SH-SY5Y (cell line): ENCODE measurements around the gene ATP8B2.

Experiments
- GATA2 ChIP-seq: IDR thresholded peaks from 2 replicates; pipeline ENCODE4 v1.6.1; 2011; ENCODE audit warnings: mild to moderate bottlenecking, low read depth, low read length
- GATA3 ChIP-seq: IDR thresholded peaks from 2 replicates; pipeline ENCODE4 v1.6.1; 2011; ENCODE audit warnings: low read depth, mild to moderate bottlenecking, low read length, moderate library complexity

ATP8B2 gene

DNA sequence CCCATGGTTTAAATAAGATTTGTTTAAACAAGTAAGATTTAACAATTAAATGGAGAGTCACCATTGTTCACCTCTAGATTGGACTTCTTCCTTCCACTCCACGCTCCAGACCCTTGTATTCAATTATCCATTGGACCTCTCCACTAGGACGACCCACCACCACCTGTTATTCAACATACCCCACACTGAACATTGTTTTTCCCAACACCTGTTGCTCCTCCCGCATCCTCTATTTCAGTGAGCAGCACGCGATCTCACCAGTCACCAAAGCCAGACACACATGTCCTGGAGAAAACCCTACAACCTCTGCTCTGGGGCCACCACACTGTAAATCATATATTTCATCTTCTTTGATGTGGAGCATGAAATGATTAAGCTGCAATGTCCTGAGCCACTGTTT lies 28.6 kb downstream of the ATP8B2 start:
- TF ChIP-seq GATA3, result no peak
- TF ChIP-seq GATA2, result no peak

DNA sequence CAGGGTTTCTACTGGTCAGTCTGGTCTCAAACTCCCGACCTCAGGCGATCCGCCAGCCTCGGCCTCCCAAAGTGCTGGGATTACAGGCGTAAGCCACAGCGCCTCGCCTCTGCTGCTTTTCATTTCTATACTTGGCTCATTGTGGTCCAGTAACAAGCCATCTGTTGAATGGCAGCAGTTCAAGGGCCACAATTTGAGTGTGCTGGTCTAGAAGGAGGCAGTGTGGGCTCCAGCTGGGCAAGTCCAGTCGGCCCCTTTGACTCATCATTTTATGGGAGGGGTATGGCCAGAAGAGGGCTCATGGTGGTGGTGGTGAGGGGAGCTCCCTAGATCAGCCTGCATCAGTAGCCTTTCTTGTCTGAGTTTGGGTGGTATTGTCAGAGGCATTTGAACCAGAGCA lies 33.2 kb downstream of the ATP8B2 start:
- TF ChIP-seq GATA2, result no peak
- TF ChIP-seq GATA3, result no peak

GRCh38 chr1:154360288-154360687 lies 35.0 kb downstream of the ATP8B2 start:
- TF ChIP-seq GATA3, result no peak
- TF ChIP-seq GATA2, result no peak

DNA sequence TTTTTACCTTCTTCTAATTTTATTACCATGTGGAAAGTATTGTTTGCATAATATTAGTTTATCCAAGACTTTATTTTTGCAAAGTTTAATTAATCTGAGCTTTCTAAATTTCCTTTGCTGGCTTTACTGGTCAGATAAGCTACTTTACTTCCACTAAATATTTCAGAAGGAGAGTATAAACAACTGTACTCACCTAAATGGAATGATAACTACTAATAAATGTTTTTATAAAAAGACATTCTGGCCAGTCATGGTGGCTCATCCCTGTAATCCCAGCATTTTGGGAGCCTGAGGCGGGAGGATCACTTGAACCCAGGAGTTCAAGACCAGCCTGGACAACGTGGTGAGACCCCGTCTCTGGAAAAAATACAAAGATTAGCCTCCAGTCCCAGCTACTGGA lies 36.0 kb downstream of the ATP8B2 start:
- TF ChIP-seq GATA2, result no peak
- TF ChIP-seq GATA3, result no peak

GRCh38 chr1:154371436-154371835 lies 46.1 kb downstream of the ATP8B2 start:
- no peak for TF ChIP-seq GATA2
- no peak for TF ChIP-seq GATA3

GRCh38 chr1:154379301-154379700 lies 54.0 kb downstream of the ATP8B2 start:
- no peak for TF ChIP-seq GATA3
- TF ChIP-seq GATA2, result no peak

GRCh38 chr1:154384650-154385489 lies 59.5 kb downstream of the ATP8B2 start:
- TF ChIP-seq GATA2 (0 out of 2 replicates have a peak, but pooled peaks have one; percentile 11), GATA3 (no peak)

DNA sequence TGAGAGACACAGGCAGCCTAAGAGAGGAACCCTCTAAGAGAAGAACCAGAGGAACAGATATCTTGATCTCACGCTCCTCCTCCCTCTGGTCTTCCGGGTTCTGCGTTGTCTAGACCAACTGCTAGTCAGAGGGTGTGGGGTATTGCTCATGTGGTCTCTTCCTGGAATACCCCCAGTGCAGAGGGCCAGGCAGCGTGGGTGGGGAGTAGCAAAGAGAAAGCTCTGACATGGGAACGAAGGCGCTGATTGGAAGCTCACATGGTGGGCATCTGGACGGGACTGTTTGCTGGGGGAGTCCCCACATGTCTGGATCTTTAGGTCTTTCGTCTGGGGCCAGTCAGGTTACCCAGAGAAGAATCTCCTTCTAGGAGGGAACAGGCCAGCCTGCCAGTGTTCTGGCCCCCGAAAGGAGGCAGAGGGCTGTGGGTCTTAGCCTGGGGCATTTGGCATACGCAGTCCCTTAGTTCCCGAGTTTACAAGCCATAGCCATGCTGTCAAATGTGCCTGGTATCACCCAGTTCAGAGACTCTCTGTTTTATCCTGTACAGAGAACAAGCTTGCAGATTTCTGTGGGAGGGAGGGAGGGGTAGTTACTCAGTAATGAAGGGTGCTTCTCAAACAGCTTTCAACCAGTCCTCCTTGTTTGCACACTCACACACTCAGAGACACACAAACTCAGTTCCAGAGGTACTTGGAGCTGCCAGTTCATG lies 61.5 kb downstream of the ATP8B2 start:
- TF ChIP-seq GATA2 (no peak), GATA3 (no peak)

GRCh38 chr1:154391086-154391770 lies 65.9 kb downstream of the ATP8B2 start:
- TF ChIP-seq GATA3 (no peak), GATA2 (no peak)

GRCh38 chr1:154398141-154398540 lies 72.8 kb downstream of the ATP8B2 start:
- no peak for TF ChIP-seq GATA2

- TF ChIP-seq GATA2, result no peak
Measured at GRCh38 chr1:154398678-154399077, 73.4 kb downstream of the ATP8B2 start.

- TF ChIP-seq GATA2, result no peak
- no peak for TF ChIP-seq GATA3
Measured at GRCh38 chr1:154400381-154400801, 75.1 kb downstream of the ATP8B2 start.
